CD4-positive, alpha-beta memory T cell (primary cell): ENCODE measurements around the gene TMEM63B. TPM values are rescaled to one million over a fixed set of nuclear protein-coding genes. Genes with fewer than 3 reads are reported as not detected.

Experiments
- CTCF ChIA-PET: fragments of 350-600 bp; sonication (Branson Sonifier 250); formaldehyde crosslinking; loops from one replicate; lab custom pipeline; 2021; ENCODE audit warnings: inconsistent platforms; ENCODE audit not compliant: partially characterized antibody; lab: Charles Lee
- POLR2A ChIA-PET: fragments of 350-600 bp; sonication (Branson Sonifier 250); formaldehyde crosslinking; loops from one replicate; lab custom pipeline; 2021; ENCODE audit not compliant: partially characterized antibody; lab: Charles Lee
- DNase-seq, 5 donors: peaks; one replicate each; pipeline versions ENCODE4 v3.0.0 to v3.0.0-alpha.2; 2020 to 2022; ENCODE audit warnings: mixed read lengths in 1 of 5
- H3K27ac ChIP-seq: one replicate; pipeline ENCODE4 v1.7.0; 2013; ENCODE audit warnings: low read depth, low read length
- H3K27me3 ChIP-seq: 2 replicates; pipeline ENCODE4 v1.7.0; 2013; ENCODE audit warnings: mild to moderate bottlenecking, low read length, moderate library complexity; ENCODE audit not compliant: insufficient read depth
- H3K36me3 ChIP-seq: 2 replicates; pipeline ENCODE4 v1.7.0; 2013; ENCODE audit warnings: mild to moderate bottlenecking, low read length, moderate library complexity; ENCODE audit not compliant: insufficient read depth
- H3K4me1 ChIP-seq: 2 replicates; pipeline ENCODE4 v1.7.0; 2013; ENCODE audit warnings: mild to moderate bottlenecking, low read length, moderate library complexity; ENCODE audit not compliant: insufficient read depth
- H3K4me3 ChIP-seq, 2 donors: one replicate each; pipeline ENCODE4 v1.7.0; 2013; ENCODE audit warnings: low read length in 2 of 2, mild to moderate bottlenecking in 1 of 2
- H3K9me3 ChIP-seq, 2 donors: one replicate each; pipeline ENCODE4 v1.7.0; 2013; ENCODE audit warnings: low read length in 2 of 2, control low read depth in 1 of 2; ENCODE audit not compliant: control insufficient read depth in 1 of 2
- H3K27ac Mint-ChIP-seq, 7 donors: one replicate each; pipeline ENCODE4 v1.8.0; 2020 to 2021; ENCODE audit warnings: mixed read lengths in 7 of 7, mild to moderate bottlenecking in 6 of 7, inconsistent platforms in 3 of 7, moderate library complexity in 3 of 7
- H3K27me3 Mint-ChIP-seq, 2 donors: one replicate each; pipeline ENCODE4 v1.8.0; 2020 to 2021; ENCODE audit warnings: mixed read lengths in 2 of 2
- H3K36me3 Mint-ChIP-seq, 2 donors: one replicate each; pipeline ENCODE4 v1.8.0; 2020 to 2021; ENCODE audit warnings: mixed read lengths in 2 of 2, inconsistent platforms in 1 of 2, mild to moderate bottlenecking in 1 of 2
- H3K4me1 Mint-ChIP-seq, 4 donors: one replicate each; pipeline ENCODE4 v1.8.0; 2020 to 2021; ENCODE audit warnings: mixed read lengths in 4 of 4, mild to moderate bottlenecking in 1 of 4
- H3K4me3 Mint-ChIP-seq, 8 donors: one replicate each; pipeline ENCODE4 v1.8.0; 2020 to 2021; ENCODE audit warnings: mixed read lengths in 8 of 8, mild to moderate bottlenecking in 7 of 8, moderate library complexity in 6 of 8, inconsistent platforms in 3 of 8
- H3K9me3 Mint-ChIP-seq, 8 donors: one replicate each; pipeline ENCODE4 v1.8.0; 2020 to 2021; ENCODE audit warnings: mixed read lengths in 8 of 8, mild to moderate bottlenecking in 5 of 8, inconsistent platforms in 3 of 8, moderate library complexity in 1 of 8
- intact Hi-C: fragments of 100-400 bp; cut with micrococcal nuclease; formaldehyde crosslinking; loops from one replicate; pipeline ENCODE4 v1.15.1; 2023
- polyA plus RNA-seq, 2 donors: library from polyadenylated mRNA; unstranded; fragments of 300-500 nt; fragmentation: Illumina TruSeq; gene quantifications; one replicate each; pipeline ENCODE4 v1.2.3, GENCODE V29; 2021
- total RNA-seq, 2 experiments: library from RNA; stranded (reverse); gene quantifications; one replicate each; pipeline ENCODE4 v1.2.3, GENCODE V29; 2021

TMEM63B gene
- total and polyA plus RNA-seq, 4 experiments from 2014 or later = 0.91 to 24.1 (median 11.5) TPM

DNA sequence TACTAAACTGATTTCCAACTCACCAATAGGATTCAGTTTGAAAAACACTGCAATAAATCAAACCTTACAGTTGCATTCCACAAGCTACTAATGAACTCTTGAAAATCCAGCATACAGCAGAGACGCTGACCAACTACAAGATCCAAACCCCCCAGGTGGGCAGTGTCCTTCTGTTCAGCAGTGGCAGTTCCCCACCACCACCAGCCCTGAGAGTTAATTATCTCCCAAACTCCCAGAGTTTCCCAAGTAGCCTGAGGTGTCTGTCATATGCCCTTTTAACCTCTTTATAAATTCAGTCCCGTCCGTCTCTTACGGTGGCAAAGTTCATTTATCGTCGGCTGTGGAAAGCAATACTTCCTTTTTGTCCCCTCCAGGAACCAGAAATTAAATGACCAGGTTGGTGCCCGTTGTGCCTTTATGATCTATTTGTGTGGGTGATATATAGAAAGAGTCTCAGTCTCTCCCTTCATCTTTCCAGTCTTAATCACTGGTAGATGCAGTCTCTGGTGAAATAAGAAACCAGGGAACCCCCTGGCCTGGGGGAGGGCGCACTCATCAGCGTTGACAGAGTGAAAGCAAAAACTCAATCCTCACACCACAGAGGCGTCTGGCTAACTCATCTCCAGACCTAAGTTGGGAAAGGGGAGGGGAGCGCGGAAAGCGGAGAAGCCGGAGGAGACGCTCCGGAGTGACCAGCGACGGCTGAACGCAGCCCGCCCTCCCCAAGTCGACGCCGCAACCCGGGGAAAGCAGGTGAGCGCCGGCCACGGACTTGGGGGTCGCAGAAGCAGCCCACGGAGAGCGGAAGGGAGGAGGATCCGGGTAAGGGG is 819 bp upstream of the TMEM63B start:
- peak; percentile 59 to 90 (median 66) for DNase-seq
- intact Hi-C loops = loop anchor here (1.0 to 2.0 kb wide), 3 partner anchors 24 to 261 kb away; partner anchors contain the start of genes CDC5L and HSP90AB1
- Histone ChIP-seq H3K27ac (peak overlapping the region; percentile 97), H3K9me3 (no peaks in the 10 kb centered on the region), H3K4me1 (peaks cover 65% of the 10 kb centered on the region), H3K27me3 (no peaks in the 10 kb centered on the region), H3K4me3 (peak overlapping the region; percentile 37 to 70), H3K36me3 (no peaks in the 10 kb centered on the region)
- H3K4me3 Mint-ChIP-seq = peak overlapping the region; percentile 94 to 99 (median 96)
- H3K27ac Mint-ChIP-seq = peak overlapping the region; percentile 89 to 99 (median 97)
- H3K27me3 Mint-ChIP-seq = no peaks in the 10 kb centered on the region
- H3K4me1 Mint-ChIP-seq = peaks cover 42 to 74% (median 52%) of the 10 kb centered on the region in 4 donors
- ChIA-PET POLR2A (interaction anchor here (1.0 kb wide), 1 partner anchor 120 kb away, joined by 3 read pairs; the partner anchor contains the start of gene HSP90AB1), CTCF (no interaction called here)
- peaks cover 0 to 2% (median 0%) of the 10 kb centered on the region in 8 donors for H3K9me3 Mint-ChIP-seq
- H3K36me3 Mint-ChIP-seq = peaks cover 0 to 6% of the 10 kb centered on the region in 2 donors

DNA sequence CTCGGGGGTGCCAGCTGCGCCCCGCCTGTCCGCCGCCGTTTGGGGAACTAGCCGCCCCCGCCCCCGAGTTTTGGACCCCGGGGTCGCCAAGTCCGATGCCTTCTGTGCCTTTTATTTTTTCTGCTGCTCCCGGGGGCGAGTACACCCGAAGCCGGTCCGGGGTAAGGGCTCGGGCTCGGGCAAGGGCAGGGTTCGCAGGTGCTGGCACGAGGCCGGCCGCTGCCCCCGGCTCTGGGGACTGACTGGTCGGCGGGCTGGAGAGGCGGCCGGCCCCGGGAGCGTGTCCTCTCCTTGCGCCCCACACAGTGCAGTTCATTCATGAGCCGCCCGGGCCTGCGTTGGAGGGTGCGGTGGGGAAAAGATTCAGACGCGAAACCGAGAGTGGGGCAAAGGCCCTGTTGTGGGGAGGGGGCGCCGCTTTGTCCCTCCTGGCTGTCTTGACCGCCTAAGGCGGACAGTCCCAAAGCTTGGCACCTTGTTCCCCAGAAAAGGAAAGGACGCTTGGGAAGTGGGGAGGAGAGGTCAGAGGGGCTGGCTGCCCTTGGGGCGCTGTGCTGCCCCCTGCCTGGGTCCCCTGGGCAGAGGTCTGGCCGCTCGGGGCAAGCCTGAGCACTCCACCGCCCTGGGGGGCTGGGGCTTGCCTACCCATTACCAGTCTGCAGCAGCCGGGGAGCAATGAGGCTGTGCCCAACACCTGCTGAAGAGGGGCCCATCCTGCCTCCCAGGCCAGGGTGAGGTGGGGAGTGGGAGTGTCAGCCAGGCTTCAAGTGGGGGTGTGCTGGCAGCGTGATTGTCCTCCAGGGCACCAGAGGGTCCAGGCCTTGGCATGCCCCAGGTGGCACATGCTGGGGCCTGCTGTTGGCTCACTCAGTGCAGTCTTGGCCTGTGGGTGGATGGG is 915 bp downstream of the TMEM63B start:
- Mint-ChIP-seq H3K4me1 (peaks cover 38 to 72% (median 54%) of the 10 kb centered on the region in 4 donors), H3K9me3 (peaks cover 0 to 2% (median 0%) of the 10 kb centered on the region in 8 donors), H3K36me3 (peaks cover 0 to 6% of the 10 kb centered on the region in 2 donors), H3K27ac (peak overlapping the region in 6 of 7 donors; percentile 47 to 94 (median 74)), H3K27me3 (no peaks in the 10 kb centered on the region), H3K4me3 (peak overlapping the region; percentile 76 to 96 (median 78))
- Histone ChIP-seq H3K9me3 (no peaks in the 10 kb centered on the region), H3K27me3 (no peaks in the 10 kb centered on the region), H3K4me1 (peaks cover 48% of the 10 kb centered on the region), H3K36me3 (no peaks in the 10 kb centered on the region), H3K27ac (peak overlapping the region; percentile 60), H3K4me3 (peak overlapping the region in 1 of 2 donors; percentile 72)
- intact Hi-C loops = no loop called here
- peak in 2 of 5 donors; percentile 14 to 21 for DNase-seq
- ChIA-PET POLR2A (interaction anchor here (1.3 to 2.6 kb wide), 2 partner anchors 15 to 119 kb away, joined by 3 to 12 read pairs; partner anchors contain the start of gene HSP90AB1), CTCF (interaction anchor here (0.7 to 2.5 kb wide), 3 partner anchors 30 to 515 kb away, joined by 3 to 8 read pairs (median 3); no protein-coding TSS in a partner anchor)

DNA sequence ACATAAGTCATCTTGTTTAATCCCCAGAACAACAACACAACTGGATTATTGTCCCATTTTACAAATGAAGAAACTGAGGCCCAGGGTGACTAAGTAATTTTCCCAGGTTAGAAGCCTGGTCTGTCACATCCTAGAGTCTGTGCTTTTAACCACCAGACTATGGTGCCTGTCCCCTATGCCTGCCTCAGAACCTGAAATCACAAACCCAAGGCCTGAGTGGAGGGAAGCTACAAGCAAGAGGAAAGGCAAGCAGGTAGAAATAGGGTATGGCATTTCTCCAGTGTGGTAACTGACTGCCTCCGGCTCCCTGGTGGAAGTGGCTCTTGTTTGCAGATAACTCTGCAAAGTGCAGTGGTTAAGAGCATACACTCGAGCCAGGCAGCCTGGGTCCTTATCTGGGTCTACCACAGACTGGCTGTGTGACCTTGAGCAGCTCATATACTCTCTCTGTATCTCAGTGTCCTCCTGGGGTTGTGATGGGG is 2.5 kb downstream of the TMEM63B start:
- intact Hi-C loops = no loop called here
- Mint-ChIP-seq H3K4me3 (peak overlapping the region in 7 of 8 donors; percentile 58 to 80 (median 66)), H3K36me3 (peaks cover 3 to 11% of the 10 kb centered on the region in 2 donors), H3K27ac (peak overlapping the region in 6 of 7 donors; percentile 15 to 94 (median 65)), H3K27me3 (no peaks in the 10 kb centered on the region), H3K9me3 (peaks cover 0 to 2% (median 0%) of the 10 kb centered on the region in 8 donors), H3K4me1 (peaks cover 22 to 59% (median 43%) of the 10 kb centered on the region in 4 donors)
- DNase-seq = no peak
- Histone ChIP-seq H3K27me3 (no peaks in the 10 kb centered on the region), H3K27ac (no peak overlapping the region), H3K4me1 (peaks cover 32% of the 10 kb centered on the region), H3K9me3 (no peaks in the 10 kb centered on the region), H3K4me3 (no peak overlapping the region), H3K36me3 (no peaks in the 10 kb centered on the region)
- CTCF ChIA-PET = interaction anchor here (0.8 to 2.5 kb wide), 2 partner anchors 14 to 32 kb away, joined by 3 to 8 read pairs; no protein-coding TSS in a partner anchor
- POLR2A ChIA-PET = interaction anchor here (2.6 kb wide), 1 partner anchor 117 kb away, joined by 12 read pairs; the partner anchor contains the start of gene HSP90AB1

DNA sequence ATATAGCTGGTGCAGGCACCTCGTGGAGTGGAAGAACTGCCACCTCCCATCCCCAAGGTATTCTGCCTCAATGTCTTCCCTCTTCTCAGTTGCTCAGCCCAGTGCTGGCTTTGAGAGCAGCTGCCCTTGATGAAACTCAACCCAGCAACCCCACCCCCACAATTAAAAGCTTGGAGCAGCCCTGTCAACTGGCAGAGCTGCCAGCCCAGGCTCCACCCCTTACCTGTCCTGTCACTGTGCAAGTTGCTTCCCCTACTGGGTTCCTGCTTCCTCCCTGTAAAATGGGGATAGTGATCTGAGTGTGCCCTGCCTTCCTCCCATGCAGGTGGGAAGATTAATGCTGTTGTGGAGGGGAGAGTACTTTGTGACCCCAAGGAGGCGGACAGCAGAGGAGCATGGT is 4.5 kb downstream of the TMEM63B start:
- H3K4me3 ChIP-seq = no peak overlapping the region
- ChIA-PET CTCF (interaction anchor here (0.6 to 1.6 kb wide), 7 partner anchors 15 to 127 kb away, joined by 3 to 6 read pairs (median 3); no protein-coding TSS in a partner anchor), POLR2A (no interaction called here)
- no peak for DNase-seq
- H3K36me3 ChIP-seq = no peaks in the 10 kb centered on the region
- Mint-ChIP-seq H3K27ac (peak overlapping the region in 2 of 7 donors; percentile 19 to 37), H3K36me3 (peaks cover 18% of the 10 kb centered on the region in 2 donors), H3K4me1 (peaks cover 10 to 41% (median 28%) of the 10 kb centered on the region in 4 donors), H3K9me3 (no peaks in the 10 kb centered on the region), H3K4me3 (peak overlapping the region in 1 of 8 donors; percentile 0), H3K27me3 (no peaks in the 10 kb centered on the region)
- H3K27me3 ChIP-seq = no peaks in the 10 kb centered on the region
- no peaks in the 10 kb centered on the region for H3K9me3 ChIP-seq
- intact Hi-C loops = no loop called here
- no peak overlapping the region for H3K27ac ChIP-seq
- peaks cover 15% of the 10 kb centered on the region for H3K4me1 ChIP-seq

GRCh38 chr6:44132476-44132875 is 5.1 kb downstream of the TMEM63B start:
- H3K27me3 Mint-ChIP-seq = no peaks in the 10 kb centered on the region
- peaks cover 10 to 41% (median 27%) of the 10 kb centered on the region in 4 donors for H3K4me1 Mint-ChIP-seq
- H3K36me3 ChIP-seq = no peaks in the 10 kb centered on the region
- POLR2A ChIA-PET = no interaction called here
- H3K27ac ChIP-seq = no peak overlapping the region
- no peaks in the 10 kb centered on the region for H3K9me3 ChIP-seq
- H3K27me3 ChIP-seq = no peaks in the 10 kb centered on the region
- no peak overlapping the region for H3K4me3 ChIP-seq
- H3K9me3 Mint-ChIP-seq = no peaks in the 10 kb centered on the region
- H3K4me3 Mint-ChIP-seq = no peak overlapping the region
- intact Hi-C loops = no loop called here
- no peak for DNase-seq
- H3K4me1 ChIP-seq = peaks cover 15% of the 10 kb centered on the region
- H3K27ac Mint-ChIP-seq = peak overlapping the region in 3 of 7 donors; percentile 18 to 26 (median 19)
- H3K36me3 Mint-ChIP-seq = peaks cover 18 to 24% of the 10 kb centered on the region in 2 donors
- CTCF ChIA-PET = interaction anchor here (0.8 to 1.4 kb wide), 3 partner anchors 16 to 126 kb away, joined by 3 read pairs; no protein-coding TSS in a partner anchor

DNA sequence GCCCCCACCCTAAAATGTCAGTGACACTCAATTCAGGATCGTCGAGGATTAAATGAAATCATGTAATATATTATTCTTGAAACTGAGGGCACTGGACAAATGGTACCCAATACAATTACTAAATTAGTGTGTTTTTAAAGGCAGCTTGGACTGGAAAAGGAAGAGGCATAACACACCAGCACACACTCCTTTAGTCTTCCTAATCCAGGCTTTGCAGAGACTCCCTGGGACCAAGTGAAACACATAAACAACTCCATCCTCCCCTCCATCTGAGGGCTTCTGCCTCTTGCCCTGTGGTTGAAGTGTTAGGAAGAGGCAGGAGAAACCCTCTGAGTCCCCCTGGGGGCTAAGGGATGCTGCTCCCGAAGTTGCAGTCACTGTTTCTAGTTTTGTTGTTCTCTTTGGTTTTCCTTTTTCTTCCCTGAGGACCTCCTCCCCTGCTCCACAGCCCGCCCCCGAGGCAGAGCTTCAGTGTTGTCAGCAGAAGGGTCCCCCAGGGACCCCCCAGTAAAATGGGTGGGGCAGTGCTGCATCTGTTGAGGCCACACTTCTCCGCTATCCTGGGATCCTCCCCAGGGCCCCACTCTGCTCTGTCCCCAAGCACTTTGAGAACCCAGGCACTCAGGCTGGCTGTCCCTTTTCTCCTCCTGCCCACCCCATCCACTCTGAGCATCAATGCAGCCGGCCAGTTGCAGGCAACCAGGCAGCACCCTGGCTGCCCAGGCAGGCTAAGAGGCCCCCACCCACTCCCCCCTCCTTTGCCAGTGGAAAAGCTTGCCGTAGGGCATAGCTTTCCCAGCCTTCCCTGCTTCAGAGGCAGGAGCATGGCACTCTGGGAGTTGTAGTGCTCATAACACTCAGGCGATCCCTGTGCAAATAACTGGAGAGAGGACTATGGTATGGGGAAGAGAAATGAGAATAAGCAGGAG is 5.9 kb downstream of the TMEM63B start:
- Mint-ChIP-seq H3K4me3 (no peak overlapping the region), H3K27me3 (no peaks in the 10 kb centered on the region), H3K27ac (peak overlapping the region in 2 of 7 donors; percentile 13 to 48), H3K9me3 (no peaks in the 10 kb centered on the region), H3K36me3 (peaks cover 18 to 25% of the 10 kb centered on the region in 2 donors), H3K4me1 (peaks cover 9 to 40% (median 27%) of the 10 kb centered on the region in 4 donors)
- Histone ChIP-seq H3K4me1 (peaks cover 13% of the 10 kb centered on the region), H3K27ac (no peak overlapping the region), H3K27me3 (no peaks in the 10 kb centered on the region), H3K9me3 (no peaks in the 10 kb centered on the region), H3K4me3 (no peak overlapping the region), H3K36me3 (no peaks in the 10 kb centered on the region)
- intact Hi-C loops = no loop called here
- ChIA-PET CTCF (interaction anchor here (1.0 to 1.4 kb wide), 2 partner anchors 17 to 104 kb away, joined by 3 read pairs; no protein-coding TSS in a partner anchor), POLR2A (no interaction called here)
- no peak for DNase-seq
